Smooth muscle cell (in vitro differentiated cells): ENCODE results near the gene ITGBL1. TPM values are rescaled to one million over a fixed set of nuclear protein-coding genes. Genes with fewer than 3 reads are reported as not detected.

Source experiments
- DNase-seq: peaks from one replicate; lab custom pipeline; 2025; ENCODE audit not compliant: unreplicated experiment; lab: John Stamatoyannopoulos, UW
- H2AFZ ChIP-seq: fragments of 200-600 bp; sonication (generic); 2 replicates; pipeline ENCODE4 v1.6.0; 2016; ENCODE audit warnings: antibody characterized with exemption, low read depth, mild to moderate bottlenecking
- H3F3A ChIP-seq: fragments of 200-600 bp; sonication (generic); 2 replicates; pipeline ENCODE4 v1.6.0; 2017; ENCODE audit warnings: antibody characterized with exemption, low read depth
- H3K27ac ChIP-seq: fragments of 200-600 bp; sonication (generic); 2 replicates; pipeline ENCODE4 v1.5.1; 2016; ENCODE audit warnings: low read depth, mild to moderate bottlenecking
- H3K27me3 ChIP-seq: fragments of 200-600 bp; sonication (generic); 2 replicates; pipeline ENCODE4 v1.6.1; 2016; ENCODE audit warnings: low read depth, mild to moderate bottlenecking
- H3K36me3 ChIP-seq: fragments of 200-600 bp; sonication (generic); 2 replicates; pipeline ENCODE4 v1.5.1; 2016; ENCODE audit warnings: low read depth
- H3K4me1 ChIP-seq: fragments of 200-600 bp; sonication (generic); 2 replicates; pipeline ENCODE4 v1.5.1; 2016; ENCODE audit warnings: low read depth
- H3K4me2 ChIP-seq: fragments of 200-600 bp; sonication (generic); 2 replicates; pipeline ENCODE4 v1.6.0; 2016; ENCODE audit warnings: mild to moderate bottlenecking
- H3K4me3 ChIP-seq: fragments of 200-600 bp; sonication (generic); 2 replicates; pipeline ENCODE4 v1.5.1; 2016; ENCODE audit warnings: mild to moderate bottlenecking
- H3K79me2 ChIP-seq: fragments of 200-600 bp; sonication (generic); 2 replicates; pipeline ENCODE4 v1.6.0; 2016; ENCODE audit warnings: low read depth, mild to moderate bottlenecking
- H3K9ac ChIP-seq: fragments of 200-600 bp; sonication (generic); 2 replicates; pipeline ENCODE4 v1.6.0; 2016; ENCODE audit warnings: low read depth
- H3K9me3 ChIP-seq: fragments of 200-600 bp; sonication (generic); replicated peaks from 2 replicates; pipeline ENCODE4 v1.5.1; 2016; ENCODE audit warnings: low read depth
- H4K20me1 ChIP-seq: fragments of 200-600 bp; sonication (generic); 2 replicates; pipeline ENCODE4 v1.6.0; 2016; ENCODE audit warnings: low read depth
- WGBS: methylation state at CpG from one replicate; pipeline ENCODE4 v1.1.7; 2016; ENCODE audit warnings: low lambda C conversion rate; 5-methylcytosine and 5-hydroxymethylcytosine counted together
- polyA plus RNA-seq: library from polyadenylated mRNA; unstranded; fragments of >200 nt; fragmentation: Nextera tagmentation; extraction: Ambion mirVana; gene quantifications from 2 replicates; pipeline ENCODE4 v1.2.1, GENCODE V29; 2016
- total RNA-seq: library from RNA; depleted of rRNA; stranded (reverse); fragments of >200 nt; gene quantifications from 2 replicates; pipeline ENCODE4 v1.2.3, GENCODE V29; 2014
- TF ChIP-seq, protein P1 (sequence below): fragments of 200-600 bp; sonication (generic); IDR thresholded peaks from 2 replicates; pipeline ENCODE4 v1.5.1; 2017; ENCODE audit warnings: borderline replicate concordance, mild to moderate bottlenecking, antibody characterized with exemption; ENCODE audit not compliant: insufficient read depth, poor library complexity, severe bottlenecking

The ITGBL1 gene
- total and polyA plus RNA-seq, 2 experiments from 2014 or later, result 0.29 TPM; not detected in 1

DNA sequence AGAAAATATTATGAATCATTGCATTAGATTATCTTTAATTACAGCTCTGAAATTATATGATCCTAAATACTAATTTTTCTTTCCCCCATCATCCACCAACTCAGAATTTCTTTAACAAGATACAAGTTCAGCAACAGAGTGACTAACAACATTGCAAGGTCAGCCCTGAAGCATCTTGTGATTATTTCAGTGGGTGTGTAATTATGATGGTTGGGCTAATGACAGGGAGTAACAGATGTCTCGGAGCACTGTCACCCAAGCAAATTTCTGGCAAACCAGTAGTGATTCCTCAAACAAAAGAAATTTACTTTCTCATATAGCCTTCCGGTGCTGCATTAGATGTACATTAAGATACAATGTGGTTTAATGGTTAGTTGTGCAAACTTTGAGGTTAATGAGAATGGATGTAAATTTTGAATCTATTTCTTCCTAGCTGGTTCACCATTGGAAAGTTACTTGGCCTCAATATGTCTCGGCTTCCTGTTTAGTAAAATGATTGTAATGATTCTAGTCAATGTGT lies 238.9 kb downstream of the ITGBL1 start:
- H3K27me3 ChIP-seq, result no peaks in the 10 kb centered on the region
- no peak overlapping the region for H3K27ac ChIP-seq
- WGBS, result 71% methylated on average over 3 of the region's 3 CpGs
- H3K9me3 ChIP-seq, result no peaks in the 10 kb centered on the region
- H3K4me2 ChIP-seq, result no peak overlapping the region
- H3K4me1 ChIP-seq, result no peaks in the 10 kb centered on the region
- H2AFZ ChIP-seq, result no peak overlapping the region
- H3K36me3 ChIP-seq, result no peaks in the 10 kb centered on the region
- DNase-seq, result no peak
- no peaks in the 10 kb centered on the region for H3K79me2 ChIP-seq
- no peaks in the 10 kb centered on the region for H3F3A ChIP-seq
- TF ChIP-seq, protein P1, sequence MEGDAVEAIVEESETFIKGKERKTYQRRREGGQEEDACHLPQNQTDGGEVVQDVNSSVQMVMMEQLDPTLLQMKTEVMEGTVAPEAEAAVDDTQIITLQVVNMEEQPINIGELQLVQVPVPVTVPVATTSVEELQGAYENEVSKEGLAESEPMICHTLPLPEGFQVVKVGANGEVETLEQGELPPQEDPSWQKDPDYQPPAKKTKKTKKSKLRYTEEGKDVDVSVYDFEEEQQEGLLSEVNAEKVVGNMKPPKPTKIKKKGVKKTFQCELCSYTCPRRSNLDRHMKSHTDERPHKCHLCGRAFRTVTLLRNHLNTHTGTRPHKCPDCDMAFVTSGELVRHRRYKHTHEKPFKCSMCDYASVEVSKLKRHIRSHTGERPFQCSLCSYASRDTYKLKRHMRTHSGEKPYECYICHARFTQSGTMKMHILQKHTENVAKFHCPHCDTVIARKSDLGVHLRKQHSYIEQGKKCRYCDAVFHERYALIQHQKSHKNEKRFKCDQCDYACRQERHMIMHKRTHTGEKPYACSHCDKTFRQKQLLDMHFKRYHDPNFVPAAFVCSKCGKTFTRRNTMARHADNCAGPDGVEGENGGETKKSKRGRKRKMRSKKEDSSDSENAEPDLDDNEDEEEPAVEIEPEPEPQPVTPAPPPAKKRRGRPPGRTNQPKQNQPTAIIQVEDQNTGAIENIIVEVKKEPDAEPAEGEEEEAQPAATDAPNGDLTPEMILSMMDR, result no peak
- H3K9ac ChIP-seq, result no peak overlapping the region
- no peaks in the 10 kb centered on the region for H4K20me1 ChIP-seq
- no peak overlapping the region for H3K4me3 ChIP-seq

DNA sequence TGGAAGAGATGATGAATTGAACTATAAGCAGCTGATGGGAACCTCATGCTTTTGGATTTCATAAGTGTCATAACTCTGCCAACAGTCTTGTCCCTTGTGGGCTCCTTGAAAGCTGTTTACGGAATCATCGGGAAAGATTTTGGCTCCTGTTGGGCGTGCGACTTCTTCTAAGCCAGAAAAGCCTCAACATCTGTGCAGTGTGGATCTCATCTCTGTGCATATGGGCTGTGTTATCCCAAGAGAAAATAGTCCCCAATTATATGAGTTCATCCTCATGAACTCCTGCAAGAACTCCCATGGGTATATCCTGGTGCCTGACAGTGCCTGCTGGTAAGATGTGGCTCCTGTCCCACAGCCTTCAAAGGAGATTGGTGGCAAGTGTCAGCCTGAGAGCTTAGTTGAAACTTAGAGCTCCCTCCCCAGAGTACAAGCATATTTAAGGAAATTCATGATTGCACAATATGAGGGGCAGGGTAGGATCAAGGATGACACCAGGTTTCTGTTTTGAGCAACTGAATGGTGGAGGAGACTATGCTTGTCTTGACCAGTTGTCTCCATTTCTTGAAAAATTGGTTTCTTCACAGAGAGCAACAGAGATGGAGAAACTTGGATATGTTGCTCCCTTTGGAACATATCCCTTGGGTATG lies 243.5 kb downstream of the ITGBL1 start:
- no peaks in the 10 kb centered on the region for H3K9me3 ChIP-seq
- no peaks in the 10 kb centered on the region for H3F3A ChIP-seq
- no peak for DNase-seq
- H3K4me1 ChIP-seq, result no peaks in the 10 kb centered on the region
- TF ChIP-seq, protein P1, result no peak
- no peaks in the 10 kb centered on the region for H4K20me1 ChIP-seq
- H3K27me3 ChIP-seq, result no peaks in the 10 kb centered on the region
- no peak overlapping the region for H3K27ac ChIP-seq
- H3K4me3 ChIP-seq, result no peak overlapping the region
- no peak overlapping the region for H2AFZ ChIP-seq
- H3K36me3 ChIP-seq, result no peaks in the 10 kb centered on the region
- no peaks in the 10 kb centered on the region for H3K79me2 ChIP-seq
- no peak overlapping the region for H3K9ac ChIP-seq
- WGBS, result 96% methylated on average over 4 of the region's 4 CpGs
- H3K4me2 ChIP-seq, result no peak overlapping the region

DNA sequence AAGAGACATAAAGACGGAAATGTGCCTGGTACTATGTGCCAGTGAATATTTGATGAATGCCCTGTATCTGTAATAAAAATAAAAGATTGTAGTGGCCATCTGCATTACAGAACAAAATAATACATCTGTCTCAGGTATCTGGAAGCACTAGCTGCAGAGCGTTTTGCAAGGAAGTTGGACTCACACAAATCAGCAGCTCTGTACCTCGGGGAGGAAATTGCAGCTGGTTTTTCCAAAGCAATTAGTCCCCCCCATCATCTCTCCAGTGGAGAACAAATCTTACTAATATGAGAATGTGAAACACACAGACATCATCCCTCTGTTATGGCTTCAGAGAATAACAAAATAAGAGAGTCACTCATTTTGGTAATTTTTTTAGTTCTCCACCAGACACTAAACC lies 245.3 kb downstream of the ITGBL1 start:
- TF ChIP-seq, protein P1, result no peak
- Histone ChIP-seq H3K9me3 (no peaks in the 10 kb centered on the region), H3K36me3 (no peaks in the 10 kb centered on the region), H3K4me2 (no peak overlapping the region), H3K27me3 (no peaks in the 10 kb centered on the region), H3K4me1 (no peaks in the 10 kb centered on the region), H3K79me2 (no peaks in the 10 kb centered on the region), H4K20me1 (no peaks in the 10 kb centered on the region), H2AFZ (no peak overlapping the region), H3K4me3 (no peak overlapping the region), H3K9ac (no peak overlapping the region), H3F3A (no peaks in the 10 kb centered on the region), H3K27ac (no peak overlapping the region)
- no peak for DNase-seq
- WGBS, result 93% methylated on average over 3 of the region's 3 CpGs

DNA sequence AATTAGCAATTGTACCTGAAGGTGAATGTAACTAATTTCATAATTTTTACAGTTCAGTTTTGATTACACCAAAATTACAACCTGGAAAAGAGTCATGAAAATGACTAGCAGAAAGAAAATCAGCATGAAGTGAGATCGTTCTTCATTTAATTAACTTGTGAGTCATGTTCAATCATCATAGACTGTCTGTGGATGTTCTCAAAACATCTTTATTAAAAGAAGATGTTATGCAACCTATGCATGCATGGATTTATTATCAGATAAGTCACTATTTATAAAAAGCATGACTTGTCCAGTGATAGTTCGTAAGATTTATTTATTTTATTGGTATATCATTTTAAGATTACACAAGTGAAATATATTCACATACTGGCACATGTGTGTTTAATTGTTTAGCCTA lies 245.9 kb downstream of the ITGBL1 start:
- Histone ChIP-seq H4K20me1 (no peaks in the 10 kb centered on the region), H3K4me1 (no peaks in the 10 kb centered on the region), H2AFZ (no peak overlapping the region), H3K36me3 (no peaks in the 10 kb centered on the region), H3K27ac (no peak overlapping the region), H3K9me3 (no peaks in the 10 kb centered on the region), H3K27me3 (no peaks in the 10 kb centered on the region), H3K79me2 (no peaks in the 10 kb centered on the region), H3F3A (no peaks in the 10 kb centered on the region), H3K4me3 (no peak overlapping the region), H3K9ac (no peak overlapping the region), H3K4me2 (no peak overlapping the region)
- no peak for DNase-seq
- TF ChIP-seq, protein P1, result no peak
- WGBS, result 91% methylated on average over 2 of the region's 2 CpGs
